Activated T-cell treated with anti-CD3 and anti-CD28 coated beads for 48 hours (primary cell): ENCODE results near the gene SLC4A1AP.

Experiments used
- DNase-seq: peaks from one replicate; pipeline ENCODE4 v3.0.0-alpha.2; 2020; ENCODE audit warnings: low read depth

The SLC4A1AP gene

DNA sequence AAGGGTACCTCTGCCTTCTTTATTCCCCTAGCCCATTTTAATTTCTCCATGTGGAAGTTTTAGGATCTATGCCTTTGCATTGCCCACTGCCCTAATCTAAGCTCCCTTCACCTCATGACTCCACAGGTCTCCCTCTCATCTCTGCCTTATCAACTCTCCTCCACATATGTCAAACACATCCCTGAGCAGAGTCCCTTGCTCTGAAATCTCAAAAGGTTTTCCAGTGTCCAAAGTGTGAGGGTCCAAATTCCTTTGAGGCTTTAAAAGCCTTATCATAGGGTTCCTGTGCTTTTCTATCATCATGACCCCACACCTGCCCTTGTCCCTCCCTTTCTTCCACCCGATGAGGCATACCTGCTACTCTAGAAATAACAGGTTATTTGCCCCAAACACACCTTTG, 38.6 kb downstream of the SLC4A1AP start:
- no peak for DNase-seq

DNA sequence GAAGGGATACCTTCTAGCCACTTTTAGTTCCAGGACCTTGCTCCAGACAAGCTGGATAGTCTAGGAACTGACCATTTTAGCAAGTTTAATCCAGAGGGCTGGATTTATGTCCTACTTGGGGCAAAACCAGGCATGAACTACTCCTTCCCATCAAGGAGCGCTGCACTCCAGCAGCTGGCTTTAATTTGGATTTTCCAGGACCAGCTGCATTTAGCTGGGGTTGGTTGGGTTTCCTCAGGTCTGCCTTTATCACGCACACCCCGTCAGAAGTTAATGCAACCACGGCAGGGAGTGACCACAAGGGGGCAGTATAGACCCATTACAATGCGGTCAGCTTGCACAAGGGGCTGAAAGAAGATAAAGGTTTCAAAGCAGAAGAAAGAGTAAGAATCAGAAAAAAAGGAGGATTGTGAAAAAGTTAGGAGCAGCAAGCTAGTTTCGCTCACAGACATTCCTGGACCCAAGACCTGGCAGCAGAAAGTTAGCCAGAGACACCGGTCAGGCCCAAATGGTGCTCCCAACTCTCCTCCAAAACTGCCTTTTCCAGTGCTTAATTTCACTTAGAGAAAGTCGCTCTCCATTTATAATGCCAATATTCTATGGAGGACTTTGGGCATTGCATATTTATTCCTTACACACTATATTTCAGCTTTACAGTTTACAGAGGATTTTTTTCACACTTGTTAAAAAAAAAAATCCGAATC, 40.1 kb downstream of the SLC4A1AP start:
- peak; percentile 76 for DNase-seq

DNA sequence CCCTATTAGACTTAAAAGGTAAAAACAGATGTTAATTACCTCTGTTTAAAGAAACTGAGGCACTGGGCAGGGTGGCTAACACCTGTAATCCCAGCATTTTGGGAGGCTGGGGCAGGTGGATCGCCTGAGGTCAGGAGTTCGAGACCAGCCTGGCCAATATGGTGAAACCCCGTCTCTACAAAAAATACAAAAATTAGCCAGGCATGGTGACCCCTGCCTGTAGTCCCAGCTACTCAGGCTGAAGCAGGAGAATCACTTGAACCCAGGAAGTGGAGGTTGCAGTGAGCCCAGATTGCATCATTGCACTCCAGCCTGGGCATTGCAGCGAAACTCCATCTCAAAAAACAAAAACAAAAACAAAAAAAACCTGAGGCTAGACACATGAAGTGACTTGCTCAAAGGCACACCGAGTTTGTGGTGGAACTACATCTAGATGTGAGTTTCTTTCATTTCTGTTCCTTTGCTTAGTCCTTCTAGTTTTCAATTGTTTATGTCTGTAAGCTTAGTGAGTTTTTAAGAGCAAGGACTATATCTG, 40.7 kb downstream of the SLC4A1AP start:
- DNase-seq: no peak

DNA sequence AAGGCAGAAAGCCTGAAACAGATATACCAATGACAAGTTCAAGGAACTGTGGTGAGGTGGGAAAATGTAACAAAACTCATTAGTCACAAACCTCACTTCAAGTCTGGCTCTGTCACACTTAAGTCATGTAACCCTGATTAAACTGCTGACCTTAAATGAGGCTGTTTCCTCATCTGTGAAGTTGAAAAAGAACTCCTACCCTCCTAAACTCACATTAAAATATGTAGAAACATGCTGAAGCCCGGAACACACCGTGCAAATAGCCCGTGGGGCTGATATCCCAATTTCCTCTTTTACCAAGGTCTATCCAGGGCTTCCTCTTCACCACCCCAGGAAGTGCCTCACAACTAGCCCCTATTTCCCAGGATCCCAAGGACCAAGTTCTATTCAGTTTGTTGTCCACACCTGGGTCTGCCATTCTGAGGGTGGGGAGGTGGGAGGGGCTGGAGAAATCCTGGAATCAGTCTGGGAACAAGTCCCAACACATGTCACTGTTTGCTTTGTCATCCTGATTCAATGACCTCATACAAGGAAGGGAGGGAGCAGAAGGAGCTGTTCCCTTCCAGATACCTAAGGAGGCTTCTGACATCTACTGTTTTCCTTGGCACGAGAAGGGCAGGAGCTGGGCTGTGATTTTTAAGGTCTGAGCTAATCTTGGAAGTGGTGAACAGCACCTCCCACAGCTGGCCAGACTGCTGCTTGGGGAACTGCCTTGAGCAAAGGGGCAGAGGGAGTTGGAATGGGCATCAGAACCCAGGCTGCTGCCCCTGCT, 42.3 kb downstream of the SLC4A1AP start:
- DNase-seq: no peak

DNA sequence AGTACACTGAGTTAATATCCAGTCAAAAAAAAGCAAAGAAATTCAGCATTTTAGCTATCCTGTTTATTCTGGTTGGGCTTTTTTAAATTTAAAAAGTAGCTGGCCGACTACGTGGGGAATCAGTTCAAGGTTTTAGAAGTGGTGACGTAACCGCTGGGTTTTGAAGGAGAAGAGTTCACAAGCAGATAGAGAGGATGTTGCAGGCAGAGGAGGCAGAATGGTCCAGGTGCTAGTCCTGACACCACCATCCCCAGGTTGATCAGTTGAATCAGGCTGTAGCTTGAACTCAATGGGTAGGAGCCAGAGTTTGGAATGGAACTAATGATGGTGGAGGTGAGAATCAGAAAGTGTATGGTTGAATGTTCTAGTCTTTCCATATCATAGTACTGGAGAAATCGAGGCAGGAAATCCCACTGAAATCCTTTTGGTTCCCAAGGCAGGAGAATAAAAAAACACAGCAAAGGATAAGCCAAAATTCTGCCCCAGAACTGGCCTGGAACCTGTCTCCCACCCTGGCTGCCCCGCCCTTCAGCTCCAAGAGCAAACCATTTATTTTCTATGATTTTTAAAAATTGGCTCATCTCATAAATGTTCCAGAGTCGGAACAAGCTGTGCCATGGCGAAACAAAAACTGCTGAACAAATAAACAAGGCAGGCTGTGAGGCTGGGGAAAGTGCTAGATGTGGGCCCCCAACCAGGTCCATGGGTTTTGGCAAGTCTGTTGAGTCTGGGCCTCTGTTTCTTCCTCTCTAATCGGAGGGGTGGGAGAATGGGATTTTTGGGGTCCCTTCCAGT, 44.0 kb downstream of the SLC4A1AP start:
- DNase-seq: no peak

DNA sequence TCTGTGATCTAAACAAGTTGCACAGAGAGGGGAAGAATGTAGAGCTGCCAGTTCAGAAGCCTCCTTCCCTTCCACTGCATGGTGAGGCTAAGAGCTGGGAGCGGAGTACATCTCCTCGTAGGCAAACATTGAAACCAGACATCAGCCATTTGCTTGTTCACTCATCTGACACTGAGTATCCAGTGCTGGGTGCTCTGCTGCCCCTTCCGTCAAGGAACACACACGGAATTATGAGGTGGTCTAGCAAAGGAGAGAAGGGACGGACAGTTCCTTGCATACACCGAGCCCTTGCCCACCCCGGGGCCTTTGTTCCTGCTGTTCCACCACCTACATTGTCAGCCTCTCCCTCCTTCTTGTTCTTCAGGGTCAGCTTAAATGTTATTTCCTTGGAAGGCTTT, 44.6 kb downstream of the SLC4A1AP start:
- no peak for DNase-seq

DNA sequence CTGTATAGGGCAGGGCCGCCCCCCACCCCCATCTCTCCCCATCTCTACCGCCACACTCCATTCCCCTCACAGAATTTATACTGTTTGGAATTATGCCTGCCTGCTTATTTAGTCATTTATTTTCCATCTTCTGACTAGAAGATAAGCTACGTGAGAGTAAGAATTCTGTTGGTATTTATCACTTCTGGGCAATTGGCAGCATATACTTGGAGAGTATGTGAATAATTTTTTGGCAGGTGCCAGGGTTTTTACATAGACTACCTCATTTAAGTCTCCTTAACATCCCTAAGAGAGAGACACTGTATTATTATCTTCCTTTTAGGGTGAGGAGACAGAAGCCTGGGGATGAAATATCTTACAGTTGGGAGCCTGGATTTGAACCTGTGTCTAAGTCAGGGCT, 45.0 kb downstream of the SLC4A1AP start:
- DNase-seq: no peak

DNA sequence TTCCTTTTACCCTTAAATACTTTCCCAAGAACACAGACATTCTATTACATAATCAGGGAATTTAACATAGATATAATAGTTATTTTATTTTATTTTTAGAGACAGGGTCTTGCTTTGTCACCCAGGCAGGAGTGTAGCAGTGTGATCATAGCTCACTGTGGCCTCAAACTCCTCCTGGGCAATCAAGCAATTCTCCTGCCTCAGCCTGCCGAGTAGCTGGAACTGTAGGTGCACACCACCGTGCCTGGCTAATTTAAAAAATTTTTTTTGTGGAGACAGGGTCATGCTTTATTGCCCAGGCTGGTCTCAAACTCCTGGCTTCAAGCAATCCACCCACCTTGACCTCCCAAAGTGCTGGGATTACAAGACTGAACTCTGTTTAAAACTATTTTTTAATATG, 45.6 kb downstream of the SLC4A1AP start:
- DNase-seq: no peak

DNA sequence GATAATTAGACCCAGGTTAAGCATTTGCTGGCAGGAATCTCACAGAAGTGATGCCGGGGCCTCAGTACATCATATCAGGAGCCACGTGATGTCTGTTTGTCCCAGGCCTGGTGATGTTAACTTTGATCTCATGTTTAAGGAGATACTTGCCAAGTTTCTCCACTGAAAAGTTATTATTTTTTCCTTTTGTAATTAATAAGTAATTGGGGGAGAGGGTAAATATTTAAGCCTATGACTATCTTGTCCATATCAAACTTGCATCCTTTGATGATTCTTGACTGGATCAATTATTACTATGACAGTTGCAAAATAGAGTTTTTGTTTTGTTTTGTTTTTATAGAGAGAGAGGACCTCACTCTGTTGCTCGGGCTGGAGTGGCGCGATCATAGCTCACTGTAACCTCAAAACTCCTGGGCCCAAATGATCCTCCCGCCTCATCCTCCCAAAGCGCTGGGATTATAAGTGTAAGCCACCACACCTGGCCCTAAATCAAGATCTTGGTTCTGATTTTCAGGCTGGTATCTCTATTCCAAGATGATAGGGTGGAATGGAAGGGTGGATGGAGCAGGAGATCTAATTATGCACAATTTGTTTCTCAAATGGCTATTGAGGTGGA, 46.4 kb downstream of the SLC4A1AP start:
- DNase-seq: no peak

DNA sequence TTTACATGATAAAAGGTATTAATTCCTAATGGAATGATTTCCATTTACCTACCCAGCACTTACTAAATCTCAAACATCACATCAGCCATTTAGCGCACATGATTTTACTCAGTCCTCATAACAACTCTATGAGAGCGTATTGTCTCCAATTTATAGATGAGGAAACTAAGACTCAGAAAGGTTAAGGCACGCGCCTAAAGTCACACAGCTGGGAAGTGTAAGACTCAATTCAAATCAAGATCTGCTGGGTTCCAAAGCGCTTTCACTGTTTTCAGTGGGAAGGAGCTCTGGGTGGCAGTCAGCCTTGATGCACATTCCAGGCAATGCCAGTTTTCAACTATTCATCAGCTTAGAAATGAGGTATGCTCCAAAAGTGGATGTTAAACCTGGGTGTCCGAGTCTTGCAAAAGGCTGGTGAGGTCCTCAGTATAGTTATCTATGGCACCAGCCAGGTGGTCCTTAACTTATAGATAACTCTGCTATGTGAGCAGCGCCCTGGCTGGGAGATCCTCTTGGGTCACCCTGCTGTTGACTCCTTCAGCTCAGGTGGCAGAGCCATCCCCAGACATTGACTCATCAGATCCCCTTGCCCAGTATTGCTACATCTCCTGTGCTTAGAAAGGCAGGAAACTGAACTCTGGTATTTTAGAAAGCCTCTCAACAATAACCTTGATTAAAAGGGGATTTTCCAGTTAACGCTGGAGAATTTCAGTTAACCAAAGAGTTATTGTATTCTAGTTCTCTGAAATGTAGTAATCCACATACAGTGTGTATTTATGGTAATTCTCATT, 47.1 kb downstream of the SLC4A1AP start:
- DNase-seq: no peak

DNA sequence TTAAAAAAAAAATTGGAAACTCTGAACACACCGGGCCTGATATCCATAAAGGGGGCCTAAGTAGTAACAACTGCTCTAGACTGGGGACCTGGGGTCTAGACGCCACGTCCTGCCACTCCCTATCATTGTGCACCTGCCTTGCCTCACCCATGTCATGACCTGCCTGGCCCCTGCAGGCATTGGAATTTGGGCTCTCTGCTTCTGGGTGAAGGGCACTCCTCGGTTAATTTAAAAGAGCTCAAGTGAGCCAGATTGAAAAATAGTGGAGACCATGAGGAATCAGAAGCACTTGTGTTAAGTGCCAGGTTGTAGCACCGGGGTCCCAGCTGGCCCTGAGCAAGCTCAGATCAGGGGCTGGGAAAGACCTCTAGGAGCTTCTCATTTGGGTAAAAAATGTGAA, 48.1 kb downstream of the SLC4A1AP start:
- no peak for DNase-seq

DNA sequence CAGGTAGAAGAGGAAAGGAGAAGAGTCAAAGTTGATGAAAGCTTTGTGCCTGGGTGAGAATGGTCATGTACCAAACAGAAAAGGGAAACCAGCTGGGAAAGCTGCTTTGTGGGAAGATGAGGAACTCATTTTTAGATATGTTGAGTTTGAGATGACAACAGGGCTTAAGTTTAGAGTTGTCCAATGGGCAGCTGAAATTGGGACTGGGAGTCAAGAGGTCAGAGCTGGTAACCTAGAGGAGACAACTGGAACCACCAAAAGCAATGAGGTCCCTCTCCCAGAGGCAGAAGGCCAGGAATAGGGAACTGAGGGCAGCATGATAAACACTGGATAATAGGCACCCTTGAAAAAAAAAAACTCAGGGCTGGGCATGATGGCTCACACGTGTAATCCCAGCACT, 48.8 kb downstream of the SLC4A1AP start:
- no peak for DNase-seq

DNA sequence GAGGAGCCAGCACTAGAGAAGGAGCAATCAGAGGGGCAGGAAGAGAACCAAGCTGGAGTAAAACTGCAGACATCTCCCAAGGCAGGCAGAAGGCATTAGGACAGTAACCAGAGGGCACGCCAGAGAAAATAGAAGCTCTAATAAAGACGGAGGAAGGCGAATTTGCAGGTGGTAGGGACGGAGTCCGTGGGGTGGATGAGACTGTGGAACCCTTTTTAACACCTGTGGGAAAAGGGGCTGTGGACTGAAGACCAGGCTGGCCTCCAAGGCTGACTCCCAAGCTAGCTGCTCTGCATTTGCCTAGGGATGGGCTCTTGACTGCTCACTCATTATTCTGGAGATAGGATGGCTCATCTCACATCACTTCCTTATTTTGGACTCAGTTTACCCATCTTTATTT, 49.5 kb downstream of the SLC4A1AP start:
- no peak for DNase-seq

DNA sequence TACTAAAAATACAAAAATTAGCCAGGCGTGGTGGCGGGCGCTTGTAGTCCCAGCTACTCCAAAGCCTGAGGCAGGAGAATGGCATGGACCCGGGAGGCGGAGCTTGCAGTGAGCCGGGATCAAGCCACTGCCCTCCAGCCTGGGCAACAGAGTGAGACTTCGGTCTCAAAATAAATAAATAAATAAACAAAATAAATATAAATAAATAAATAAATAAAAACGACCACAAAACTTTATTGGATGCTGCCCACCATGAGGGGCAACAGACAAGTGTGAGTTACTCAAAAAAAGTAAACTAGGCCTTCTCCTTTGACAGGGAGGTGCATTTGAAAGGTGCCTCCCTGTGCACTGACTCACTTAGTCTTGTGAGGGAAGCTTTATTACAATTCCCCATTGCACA, 50.4 kb downstream of the SLC4A1AP start:
- DNase-seq: no peak

DNA sequence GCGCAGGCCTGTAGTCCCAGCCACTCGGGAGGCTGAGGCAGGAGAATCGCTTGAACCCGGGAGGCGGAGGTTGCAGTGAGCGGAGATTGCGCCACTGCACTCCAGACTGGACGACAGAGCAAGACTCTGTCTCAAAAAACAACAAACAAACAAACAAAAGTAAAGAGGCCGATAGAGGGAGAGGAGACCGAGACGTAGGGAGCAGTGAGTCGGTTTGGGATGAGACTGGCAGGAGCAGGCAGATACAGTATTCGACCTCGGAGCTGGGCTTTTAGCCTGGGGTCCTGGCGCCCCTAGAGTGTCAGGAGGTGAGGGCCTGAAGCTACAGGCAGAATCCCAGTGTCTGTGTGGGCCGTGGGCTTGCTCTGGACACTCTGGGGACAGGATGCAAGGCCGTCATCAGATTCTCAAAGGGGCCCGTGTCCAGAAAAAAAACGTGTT, 51.2 kb downstream of the SLC4A1AP start:
- DNase-seq: no peak

DNA sequence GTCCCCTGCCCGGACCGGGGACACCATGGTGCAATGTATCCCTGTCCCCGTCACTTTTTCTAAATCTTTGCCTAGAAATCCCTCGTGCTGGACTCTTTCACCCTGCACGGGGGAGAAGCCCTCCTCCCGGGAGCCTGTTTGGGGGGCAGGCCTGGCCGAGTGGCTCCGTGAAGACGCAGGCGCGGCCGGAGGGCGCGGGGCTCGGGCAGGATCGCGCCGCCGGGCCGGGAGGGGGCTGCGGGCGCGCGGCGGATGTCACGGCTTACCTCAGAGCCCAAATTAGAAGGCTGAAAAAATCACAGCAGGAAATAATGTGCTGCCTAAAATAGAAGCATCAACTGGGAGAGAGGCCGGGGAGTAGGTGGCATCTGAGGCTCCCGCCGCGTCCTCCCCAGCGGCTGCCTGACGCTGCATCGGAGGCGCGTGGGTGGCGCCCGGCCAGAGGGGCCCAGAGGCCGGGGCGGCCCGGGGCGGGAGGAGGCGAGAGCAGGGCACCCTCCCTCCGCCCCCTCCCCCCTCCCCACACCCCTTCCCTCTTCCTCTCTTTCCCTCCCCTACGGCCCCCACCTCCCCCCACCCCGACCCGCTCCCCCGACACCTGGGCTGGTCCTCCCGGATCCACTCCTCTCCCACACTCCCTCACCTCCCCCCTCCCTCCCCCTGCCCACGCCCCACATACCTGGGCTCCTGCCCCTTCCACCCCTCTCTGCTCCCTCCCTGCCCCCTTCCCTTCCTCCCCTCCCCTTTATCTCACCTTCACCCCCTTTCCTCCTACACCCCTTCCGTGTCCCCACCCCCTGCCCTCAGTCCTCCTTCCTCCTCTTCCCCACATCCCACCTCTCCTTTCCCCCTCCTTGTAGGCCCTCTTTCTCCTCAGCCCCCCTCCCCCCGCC, 51.9 kb downstream of the SLC4A1AP start:
- DNase-seq: no peak

DNA sequence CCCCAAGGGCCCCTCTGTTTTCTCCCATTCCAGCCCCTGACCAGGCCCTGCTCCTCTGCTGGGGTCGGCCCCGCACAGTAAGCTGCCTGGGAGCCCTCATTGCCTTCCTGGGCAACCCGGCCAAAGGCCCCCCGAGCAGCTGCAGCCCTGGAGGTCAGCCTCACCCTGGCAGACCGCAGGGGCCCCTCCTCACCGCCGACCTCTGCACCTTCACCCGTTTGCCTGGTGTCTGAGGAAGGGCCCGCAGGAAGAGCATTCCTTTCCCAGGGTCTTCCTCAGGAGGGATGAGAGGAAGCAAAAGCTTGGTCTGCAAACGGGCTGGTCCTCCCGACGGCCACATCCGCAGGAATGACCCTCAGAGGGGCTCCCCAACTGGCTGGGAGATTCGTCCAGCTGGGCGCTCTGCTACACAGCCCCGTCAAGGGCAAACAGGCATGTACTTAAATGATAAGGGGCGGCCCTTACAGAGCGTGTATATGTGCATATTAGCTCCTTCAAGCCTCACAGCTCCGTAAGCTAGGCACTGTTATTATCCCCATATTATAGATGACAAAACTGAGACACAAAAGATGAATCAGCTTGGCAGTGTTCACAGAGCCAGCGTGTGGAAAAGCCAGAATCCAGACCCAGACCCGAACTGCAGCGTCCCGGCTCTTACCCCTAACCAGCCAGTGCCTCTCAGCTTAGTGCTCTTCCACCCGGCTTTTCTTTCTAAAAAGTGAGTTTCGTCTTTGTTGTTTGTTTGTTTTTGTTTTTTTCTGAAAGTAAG, 52.8 kb downstream of the SLC4A1AP start:
- no peak for DNase-seq

DNA sequence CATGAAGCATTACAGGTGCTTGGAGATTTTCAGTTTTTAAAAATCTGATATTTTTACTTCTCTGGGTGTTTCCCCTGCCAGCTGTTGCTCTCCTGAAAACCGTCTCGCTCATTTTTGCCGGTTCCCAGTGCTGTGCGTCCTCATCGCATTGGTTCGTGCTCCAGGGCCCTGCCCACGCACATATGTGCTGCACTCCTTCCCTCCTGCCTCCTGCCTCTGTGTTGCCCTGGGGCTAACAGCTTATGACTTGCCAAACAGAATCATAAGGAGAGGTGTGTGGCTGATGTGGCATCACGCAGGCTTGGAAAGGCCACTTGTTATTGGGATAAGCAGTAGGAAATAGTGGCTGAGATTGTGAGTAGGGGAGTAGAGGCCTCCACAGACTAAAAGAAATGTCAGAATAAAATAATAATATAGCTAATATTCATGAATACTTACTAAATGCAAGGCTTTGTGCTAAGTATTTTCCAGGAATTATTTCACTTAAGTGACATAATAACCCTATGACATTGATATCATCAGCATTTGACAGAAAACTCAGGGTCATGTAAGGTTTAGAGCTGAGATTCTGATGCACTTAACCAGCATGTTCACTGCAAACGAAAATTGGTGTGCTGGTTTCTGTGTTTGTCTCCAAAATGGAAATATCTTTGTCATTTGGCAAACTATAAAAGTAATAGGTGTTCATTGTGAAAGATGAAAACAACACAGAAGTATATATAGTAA, 53.5 kb downstream of the SLC4A1AP start:
- no peak for DNase-seq

DNA sequence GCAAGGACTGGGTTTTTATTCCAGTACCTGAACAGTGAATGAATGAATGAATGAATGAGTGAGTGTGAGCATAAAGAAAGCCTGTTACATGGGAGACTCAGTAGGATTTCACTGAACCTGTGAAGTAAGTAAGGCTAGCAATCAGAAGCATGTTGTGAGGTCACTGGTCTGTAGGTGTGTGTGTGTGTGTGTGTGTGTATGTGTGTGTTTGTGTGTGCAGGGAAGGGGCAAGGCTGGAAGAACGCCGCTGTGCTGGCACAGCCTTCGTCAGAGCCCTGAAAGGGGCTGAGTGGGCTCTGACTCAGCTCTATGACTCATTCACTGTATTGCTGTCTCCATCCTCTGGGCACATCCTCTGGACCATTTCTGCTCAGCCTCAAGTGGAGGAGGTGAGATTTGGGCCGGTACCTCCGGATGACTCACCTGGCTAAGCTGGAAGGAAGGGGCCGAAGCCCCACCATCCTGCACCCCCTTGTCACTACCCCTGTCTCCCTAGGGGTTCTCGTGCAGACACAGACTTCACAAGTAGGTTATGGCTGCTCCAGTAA, 56.4 kb downstream of the SLC4A1AP start:
- DNase-seq: peak; percentile 63
